ENCODE results near the gene CD83.
"Not testable (repeated sequence)": the region's sequence is repeated elsewhere in the genome, so short reads cannot be mapped to it uniquely, and the experiment has no call there.

Gene CD83

GRCh38 chr6:14151300-14151699 lies 33.7 kb downstream of the CD83 start:
- not testable (repeated sequence) for DNase-seq

- DNase-seq, result no peak
These were observed 34.2 kb downstream of the CD83 start for GRCh38 chr6:14151773-14152172.

GRCh38 chr6:14153228-14153627 lies 35.7 kb downstream of the CD83 start:
- DNase-seq, result no peak

- no peak for DNase-seq
These were observed 41.5 kb downstream of the CD83 start for GRCh38 chr6:14159090-14159489.

GRCh38 chr6:14162826-14163225 lies 45.3 kb downstream of the CD83 start:
- no peak for DNase-seq

- DNase-seq, result peak; percentile 83
These were observed 47.5 kb downstream of the CD83 start for GRCh38 chr6:14165091-14165490.

GRCh38 chr6:14166839-14167238 lies 49.3 kb downstream of the CD83 start:
- DNase-seq, result no peak

GRCh38 chr6:14170128-14170527 lies 52.6 kb downstream of the CD83 start:
- no peak for DNase-seq

GRCh38 chr6:14172562-14172961 lies 55.0 kb downstream of the CD83 start:
- no peak for DNase-seq

- no peak for DNase-seq
These were observed 56.7 kb downstream of the CD83 start for GRCh38 chr6:14174226-14174625.

- DNase-seq, result no peak
These were observed 57.4 kb downstream of the CD83 start for GRCh38 chr6:14174996-14175395.

- DNase-seq, result no peak
These were observed 58.9 kb downstream of the CD83 start for GRCh38 chr6:14176429-14176828.

- no peak for DNase-seq
These were observed 60.0 kb downstream of the CD83 start for GRCh38 chr6:14177413-14178082.

GRCh38 chr6:14178083-14178445 lies 60.5 kb downstream of the CD83 start:
- DNase-seq, result no peak

GRCh38 chr6:14180609-14181008 lies 63.0 kb downstream of the CD83 start:
- no peak for DNase-seq

GRCh38 chr6:14182916-14183315 lies 65.3 kb downstream of the CD83 start:
- DNase-seq, result no peak
